ENCODE data around the gene MSLN.

DNA sequence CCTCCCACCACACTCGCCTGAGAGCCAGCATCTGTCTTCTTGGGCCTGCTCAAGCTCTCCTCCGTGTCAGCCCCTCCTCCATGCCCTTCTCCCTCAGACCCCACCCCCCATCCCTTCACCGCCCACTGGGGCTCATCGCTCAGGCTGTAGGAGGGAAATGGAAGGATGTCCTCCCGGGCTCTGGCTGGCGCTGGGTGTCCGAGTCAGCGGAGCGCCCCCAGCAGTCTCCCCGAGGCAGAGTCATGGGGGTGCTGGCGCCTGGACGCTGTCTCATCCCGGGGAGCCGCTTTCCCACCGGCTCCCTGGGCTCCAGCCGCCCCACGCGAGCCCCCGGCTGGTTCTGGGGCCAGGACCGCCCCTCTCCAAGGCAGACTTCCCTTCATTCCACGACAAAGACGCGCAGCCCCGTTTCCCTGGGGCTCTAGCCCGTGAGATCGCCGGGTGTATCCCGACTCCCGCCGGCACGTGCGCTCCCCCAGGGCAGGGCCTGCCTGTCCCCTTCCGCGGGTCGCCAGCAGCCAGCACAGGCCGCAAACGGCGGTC lies 40.0 kb upstream of the MSLN start:
- TF ChIP-seq POLR2A (IDR thresholded peaks at IDR 0.05; ENCODE audit: low read depth, low read length) = no peak
- TF ChIP-seq POLR2AphosphoS5 (IDR thresholded peaks at IDR 0.05; ENCODE audit: low read depth, low read length) = no peak
- TF ChIP-seq TAF1 (IDR thresholded peaks at IDR 0.05; ENCODE audit: borderline replicate concordance, low read depth, low read length) = no peak

Measured in GM12892 (cell line).